ENCODE data around the gene TAS2R43.
"Not testable (repeated sequence)": the region's sequence is repeated elsewhere in the genome, so short reads cannot be mapped to it uniquely, and the experiment has no call there.

The TAS2R43 gene

DNA sequence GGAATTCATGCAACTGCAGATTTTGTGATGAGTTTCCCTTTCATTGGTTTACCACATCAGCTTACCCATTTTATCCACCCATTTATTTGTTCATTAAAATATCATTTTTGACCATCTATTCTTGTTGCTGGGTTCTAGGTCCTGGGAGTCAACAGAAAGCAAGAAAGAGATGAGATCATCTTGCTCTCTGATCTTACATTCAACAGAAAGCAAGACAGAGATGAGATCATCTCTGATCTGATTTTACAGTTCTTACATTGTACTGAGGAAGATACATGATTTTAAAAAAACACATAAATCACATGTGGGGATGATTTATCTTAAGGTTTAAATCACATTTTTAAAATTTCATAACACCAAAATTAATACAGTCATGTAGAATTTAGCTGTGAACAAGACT is 32.3 kb downstream of the TAS2R43 start:
- DNase-seq (ENCODE audit: low read depth, low spot score): no peak

DNA sequence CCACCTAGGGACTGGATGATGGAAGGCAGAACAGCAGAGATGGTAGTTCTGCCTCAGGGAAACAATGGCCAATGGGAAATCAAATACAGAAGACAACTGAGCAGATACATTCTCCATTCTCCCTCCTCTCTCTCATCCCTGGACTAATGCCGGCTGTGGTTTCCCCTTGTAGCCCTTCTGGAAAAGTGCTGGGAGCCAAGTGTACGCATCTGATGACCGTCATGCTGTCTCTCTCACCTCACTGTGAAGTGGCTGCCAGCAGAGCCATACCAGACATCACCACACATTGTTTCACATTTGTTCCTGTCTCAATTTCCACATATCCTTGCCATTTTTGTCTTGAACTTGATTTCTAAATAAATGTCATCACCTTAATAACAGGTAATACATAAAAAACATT is 33.1 kb downstream of the TAS2R43 start:
- no peak for DNase-seq (ENCODE audit: low read depth, low spot score)

DNA sequence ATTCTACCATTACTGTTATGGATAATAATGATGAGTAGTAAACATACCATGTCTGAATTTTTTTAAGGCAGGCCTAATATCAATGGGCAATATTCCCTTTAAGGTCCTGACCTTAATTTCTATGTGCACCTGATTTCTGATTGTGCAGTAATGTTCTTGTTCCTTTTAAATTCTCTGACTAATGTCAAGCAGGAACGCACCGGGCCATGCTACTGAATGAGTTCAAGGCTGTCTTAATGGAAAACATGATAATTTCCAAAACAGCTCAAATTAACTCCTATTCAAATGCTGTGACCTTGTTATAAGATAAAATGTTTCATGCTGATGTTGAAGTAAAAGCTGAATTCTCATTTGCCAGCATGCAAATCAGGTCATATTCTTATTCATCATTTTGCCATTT is 36.8 kb downstream of the TAS2R43 start:
- DNase-seq (ENCODE audit: low read depth, low spot score): no peak

DNA sequence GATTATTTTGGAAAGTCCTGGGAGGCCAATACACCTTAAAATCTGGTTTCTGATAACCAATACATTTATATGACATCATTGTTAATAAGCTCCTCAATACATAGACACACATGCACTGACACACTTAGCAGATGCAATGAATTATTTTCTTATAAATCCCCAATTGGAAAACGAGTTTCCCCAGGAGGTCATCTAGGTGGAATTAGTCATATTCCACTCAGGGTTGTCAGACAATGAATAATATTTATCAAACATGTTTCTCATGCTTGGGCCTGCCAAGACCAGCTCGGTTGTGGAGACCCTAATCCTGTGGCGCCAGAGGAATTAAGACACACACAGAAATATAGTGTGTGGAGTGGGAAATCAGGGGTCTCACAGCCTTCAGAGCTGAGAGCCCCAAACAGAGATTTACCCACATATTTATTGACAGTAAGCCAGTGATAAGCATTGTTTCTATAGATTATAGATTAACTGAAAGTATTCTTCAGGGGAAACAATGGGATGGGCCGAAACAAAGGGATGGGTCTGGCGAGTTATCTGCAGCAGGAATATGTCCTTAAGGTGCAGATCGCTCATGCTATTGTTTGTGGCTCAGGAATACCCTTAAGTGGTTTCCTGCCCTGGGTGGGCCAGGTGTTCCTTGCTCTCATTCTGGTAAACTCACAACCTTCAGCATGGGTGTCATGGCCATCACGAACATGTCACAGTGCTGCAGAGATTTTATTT is 42.1 kb downstream of the TAS2R43 start:
- not testable (repeated sequence) for DNase-seq (ENCODE audit: low read depth, low spot score)

DNA sequence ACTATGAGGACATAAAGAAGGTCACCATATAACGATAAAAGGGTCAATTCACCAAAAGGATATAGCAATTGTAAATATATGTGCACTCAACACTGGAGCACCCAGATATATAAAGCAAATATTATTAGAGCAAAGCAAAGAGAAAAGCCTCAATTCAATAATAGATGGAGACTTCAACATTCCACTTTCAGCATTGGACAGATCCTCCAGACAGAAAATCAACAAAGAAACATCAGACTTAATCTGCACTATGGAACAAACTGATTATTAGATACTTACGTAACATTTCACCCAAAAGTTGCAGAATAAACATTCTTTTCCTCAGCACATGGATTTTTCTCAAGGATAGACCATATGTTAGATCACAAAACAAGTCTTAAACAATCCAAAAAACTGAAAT is 50.7 kb downstream of the TAS2R43 start:
- not testable (repeated sequence) for DNase-seq (ENCODE audit: low read depth, low spot score)

All from activated naive CD8-positive, alpha-beta T cell treated with anti-CD3 and anti-CD28 coated beads, Interleukin-2, amount 50 U/mL, for 16 hours (primary cell).